ENCODE results near the gene SGCD.

The SGCD gene

GRCh38 chr5:156326718-156327259 is at the start of gene SGCD:
Gene SGCD, plus strand, starts transcription at chr5:156327164.
- no peak for DNase-seq (ENCODE audit: low read depth in 2 of 2)

GRCh38 chr5:156277290-156277689 is 49.7 kb upstream of the SGCD start:
- no peak for DNase-seq (ENCODE audit: low read depth in 2 of 2)

- no peak for DNase-seq (ENCODE audit: low read depth in 2 of 2)
Measured at GRCh38 chr5:156295431-156295830, 31.5 kb upstream of the SGCD start.

GRCh38 chr5:156310115-156310514 is 16.8 kb upstream of the SGCD start:
- no peak for DNase-seq (ENCODE audit: low read depth in 2 of 2)

- no peak for DNase-seq (ENCODE audit: low read depth in 2 of 2)
Measured at GRCh38 chr5:156312897-156313694, 13.9 kb upstream of the SGCD start.

- no peak for DNase-seq (ENCODE audit: low read depth in 2 of 2)
Measured at GRCh38 chr5:156314416-156314815, 12.5 kb upstream of the SGCD start.

GRCh38 chr5:156322666-156323065 is 4.3 kb upstream of the SGCD start:
- DNase-seq (ENCODE audit: low read depth in 2 of 2), result no peak

- DNase-seq (ENCODE audit: low read depth in 2 of 2), result no peak
Measured at GRCh38 chr5:156327296-156327695, 332 bp downstream of the SGCD start.

GRCh38 chr5:156328161-156328560 is 1.2 kb downstream of the SGCD start:
- no peak for DNase-seq (ENCODE audit: low read depth in 2 of 2)

GRCh38 chr5:156328766-156329165 is 1.8 kb downstream of the SGCD start:
- no peak for DNase-seq (ENCODE audit: low read depth in 2 of 2)

GRCh38 chr5:156329171-156329611 is 2.2 kb downstream of the SGCD start:
- DNase-seq (ENCODE audit: low read depth in 2 of 2), result no peak

- no peak for DNase-seq (ENCODE audit: low read depth in 2 of 2)
Measured at GRCh38 chr5:156330141-156330870, 3.3 kb downstream of the SGCD start.

- no peak for DNase-seq (ENCODE audit: low read depth in 2 of 2)
Measured at GRCh38 chr5:156331181-156331580, 4.2 kb downstream of the SGCD start.

- no peak for DNase-seq (ENCODE audit: low read depth in 2 of 2)
Measured at GRCh38 chr5:156331845-156332244, 4.9 kb downstream of the SGCD start.

GRCh38 chr5:156332245-156332644 is 5.3 kb downstream of the SGCD start:
- DNase-seq (ENCODE audit: low read depth in 2 of 2), result no peak

- no peak for DNase-seq (ENCODE audit: low read depth in 2 of 2)
Measured at GRCh38 chr5:156339139-156339841, 12.3 kb downstream of the SGCD start.

- DNase-seq (ENCODE audit: low read depth in 2 of 2), result no peak
Measured at GRCh38 chr5:156340893-156341292, 13.9 kb downstream of the SGCD start.

- DNase-seq (ENCODE audit: low read depth in 2 of 2), result no peak
Measured at GRCh38 chr5:156350256-156350655, 23.3 kb downstream of the SGCD start.

GRCh38 chr5:156351423-156351822 is 24.5 kb downstream of the SGCD start:
- DNase-seq (ENCODE audit: low read depth in 2 of 2), result no peak

GRCh38 chr5:156354571-156354970 is 27.6 kb downstream of the SGCD start:
- DNase-seq (ENCODE audit: low read depth in 2 of 2), result no peak

- no peak for DNase-seq (ENCODE audit: low read depth in 2 of 2)
Measured at GRCh38 chr5:156356238-156356637, 29.3 kb downstream of the SGCD start.

- DNase-seq (ENCODE audit: low read depth in 2 of 2), result no peak
Measured at GRCh38 chr5:156359476-156359875, 32.5 kb downstream of the SGCD start.

Measured in stimulated activated CD4-positive, alpha-beta T cell treated with anti-CD3 and anti-CD28 coated beads, Interleukin-15, amount 100 ng/mL, for 48 hours (primary cell).